H1 (cell line): ENCODE results near the gene ASB7. TPM values are rescaled to one million over a fixed set of nuclear protein-coding genes. Genes with fewer than 3 reads are reported as not detected.

Experiments used
- EP300 ChIP-seq, 2 experiments: IDR thresholded peaks; 1 replicate in 1 of 2; 2 replicates in 1 of 2; pipeline ENCODE4 v1.6.1; 2011 to 2012; ENCODE audit warnings: low read depth in 2 of 2, low read length in 2 of 2, mild to moderate bottlenecking in 2 of 2, borderline replicate concordance in 1 of 2, inconsistent platforms in 1 of 2, moderate library complexity in 1 of 2
- MAX ChIP-seq: IDR thresholded peaks from 2 replicates; pipeline ENCODE4 v1.6.1; 2012; ENCODE audit warnings: inconsistent platforms
- SIRT6 ChIP-seq: IDR thresholded peaks from one replicate; pipeline ENCODE4 v1.7.1; 2012; ENCODE audit warnings: low read length, inconsistent platforms
- SP4 ChIP-seq: IDR thresholded peaks from 2 replicates; pipeline ENCODE4 v1.6.1; 2012; ENCODE audit warnings: low read length, inconsistent platforms
- polyA plus RNA-seq, 7 experiments: library from polyadenylated mRNA; depleted of rRNA in 3 of 7; stranded (reverse) in 5 of 7; unstranded in 2 of 7; fragments of >200 nt in 5 of 7; fragments of 200-250 nt in 2 of 7; gene quantifications; 1 replicate in 5 of 7; 2 replicates in 1 of 7; 4 replicates in 1 of 7; pipeline versions ENCODE4 v1.2.1 to v1.2.3, GENCODE V29; 2011 to 2013; ENCODE audit warnings: missing spikeins in 2 of 7, mixed read lengths in 2 of 7
- total RNA-seq: library from RNA; stranded (reverse); fragmentation: NEBNext Ultra II Directional; extraction: Animal tissue kit (Norgen Biotek cat#: 25700); gene quantifications from 2 replicates; pipeline ENCODE4 v1.2.1, GENCODE V29; 2021

The ASB7 gene
- total and polyA plus RNA-seq, 2 of the 8 experiments (the other 6 are each of a cell fraction or from before 2014, with no cell fraction given): 5.2 to 12.8 TPM

GRCh38 chr15:100668348-100668745 lies 66.0 kb downstream of the ASB7 start (continued):
- TF ChIP-seq EP300 (IDR thresholded peaks at IDR 0.05; ENCODE audit: borderline replicate concordance in 1 of 2, low read depth in 2 of 2, low read length in 2 of 2) (no peak), SP4 (no peak), SIRT6 (no peak), MAX (no peak)
